GM19438 (cell line): ENCODE results near the gene PRMT5.
"Not testable (repeated sequence)": the region's sequence is repeated elsewhere in the genome, so short reads cannot be mapped to it uniquely, and the experiment has no call there.

Experiments used
- ATAC-seq: cut with Tn5 transposase; IDR thresholded peaks from one replicate; pipeline ENCODE4 v1.9.1; 2021; ENCODE audit warnings: low read depth; ENCODE audit not compliant: unreplicated experiment

Gene PRMT5

DNA sequence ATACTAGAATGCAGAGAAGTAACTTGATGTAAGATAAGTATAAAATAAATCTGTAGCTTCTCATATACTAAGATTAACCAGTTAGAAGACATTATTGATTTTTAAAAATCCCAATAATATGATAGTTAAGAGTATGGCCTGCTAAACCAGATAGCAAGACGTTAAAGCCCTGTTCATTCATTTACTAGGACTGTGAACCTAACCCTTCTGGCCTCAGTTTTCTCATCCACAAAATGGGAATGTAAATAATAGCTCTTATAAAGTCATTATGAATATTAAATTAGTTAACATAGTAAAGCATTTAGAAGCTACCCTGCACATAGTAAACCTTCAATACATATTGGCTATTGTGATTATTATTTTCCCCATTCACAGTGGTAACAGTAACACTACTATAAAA is 6.0 kb upstream of the PRMT5 start:
- ATAC-seq: no peak

- no peak for ATAC-seq
Measured at GRCh38 chr14:22932146-22932545, 3.0 kb upstream of the PRMT5 start.

GRCh38 chr14:22929961-22930364 is 787 bp upstream of the PRMT5 start:
- ATAC-seq: no peak

GRCh38 chr14:22928237-22929103 is 706 bp downstream of the PRMT5 start:
- no peak for ATAC-seq

- no peak for ATAC-seq
Measured at GRCh38 chr14:22926316-22926715, 2.9 kb downstream of the PRMT5 start.

DNA sequence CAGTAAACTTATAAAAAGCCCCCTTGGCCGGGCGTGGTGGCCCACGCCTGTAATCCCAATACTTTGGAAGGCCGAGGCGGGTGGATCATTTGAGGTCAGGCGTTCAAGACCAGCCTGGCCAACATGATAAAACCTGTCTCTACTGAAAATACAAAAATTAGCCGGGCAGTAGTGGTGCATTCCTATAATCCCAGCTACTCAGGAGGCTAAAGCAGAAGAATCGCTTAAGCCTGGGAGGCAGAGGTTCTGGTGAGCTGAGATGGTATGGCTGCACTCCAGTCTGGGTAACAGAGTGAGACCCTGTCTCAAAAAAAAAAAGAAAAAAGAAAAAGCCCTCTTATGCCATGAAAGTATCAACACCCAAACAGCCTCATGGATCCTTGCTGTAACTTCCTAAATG is 3.7 kb downstream of the PRMT5 start:
- no peak for ATAC-seq

DNA sequence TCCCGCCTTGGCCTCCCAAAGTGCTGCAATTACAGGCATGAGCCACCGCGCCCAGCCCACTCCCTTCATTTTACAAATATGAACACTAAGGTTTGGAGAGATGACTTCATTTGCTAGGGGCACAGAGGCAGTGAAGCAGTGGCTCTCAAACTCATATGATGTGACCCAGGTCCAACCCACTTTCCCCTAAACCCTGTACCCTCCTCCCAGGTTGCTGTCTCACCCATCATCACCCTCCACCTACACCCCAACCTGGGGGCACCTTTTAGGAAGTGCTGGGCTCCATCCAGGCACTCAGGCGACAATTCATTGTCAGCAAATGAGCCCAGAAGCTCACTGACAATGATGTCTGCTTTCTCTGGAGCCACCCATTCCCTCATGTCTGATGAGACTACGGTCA is 5.4 kb downstream of the PRMT5 start:
- no peak for ATAC-seq

- no peak for ATAC-seq
Measured at GRCh38 chr14:22922294-22922693, 6.9 kb downstream of the PRMT5 start.

- ATAC-seq: no peak
Measured at GRCh38 chr14:22920697-22921096, 8.5 kb downstream of the PRMT5 start.

DNA sequence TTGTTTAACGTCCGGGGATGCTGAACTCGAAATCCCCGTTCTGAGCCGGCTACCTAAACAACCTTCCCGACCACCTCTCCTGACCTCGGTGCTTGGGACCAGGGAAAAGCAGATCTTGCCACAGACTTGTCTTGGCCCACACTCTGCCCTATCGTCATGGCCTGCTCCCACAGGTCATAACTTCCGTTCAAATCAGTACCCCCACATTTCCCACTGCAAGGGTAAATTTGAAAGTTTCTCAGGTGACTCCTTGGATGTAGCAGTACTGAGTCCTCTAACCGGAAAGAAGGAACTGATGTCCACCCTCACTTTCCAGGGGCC is 9.6 kb downstream of the PRMT5 start:
- peak; percentile 24 for ATAC-seq

GRCh38 chr14:22918804-22919600 is 10.2 kb downstream of the PRMT5 start, which contains the start of gene RBM23:
Gene RBM23 (minus strand): TSS chr14:22919149.
- peak; percentile 93 for ATAC-seq

DNA sequence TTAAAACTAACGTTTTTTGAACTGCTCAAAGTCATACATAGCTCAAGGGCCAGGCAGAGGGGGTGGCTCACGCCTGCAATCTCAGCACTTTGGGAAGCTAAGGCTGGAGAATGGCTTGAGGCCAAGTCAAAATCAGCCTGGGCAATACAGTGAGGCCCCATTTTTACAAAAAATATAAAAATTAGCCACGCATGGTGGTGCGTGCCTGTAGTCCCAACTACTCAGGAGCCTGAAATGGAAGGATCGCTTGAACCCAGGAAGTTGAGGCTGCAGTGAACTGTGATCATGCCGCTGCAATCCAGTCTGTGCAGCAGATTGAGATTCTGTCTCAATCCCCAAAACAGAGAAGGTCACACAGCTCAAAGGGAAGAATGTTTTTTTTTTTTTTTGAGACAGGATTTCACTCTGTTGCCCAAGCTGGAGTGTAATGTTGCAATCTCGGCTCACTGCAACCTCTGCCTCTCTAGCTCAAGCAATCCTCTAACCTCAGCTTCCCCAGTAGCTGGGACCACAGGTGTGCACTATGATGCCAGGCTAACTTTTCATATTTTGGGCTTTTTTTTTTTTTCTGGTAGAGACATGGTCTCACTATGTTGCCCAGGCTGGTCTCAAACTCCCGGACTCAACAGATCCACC is 13.2 kb downstream of the PRMT5 start:
- ATAC-seq: no peak

DNA sequence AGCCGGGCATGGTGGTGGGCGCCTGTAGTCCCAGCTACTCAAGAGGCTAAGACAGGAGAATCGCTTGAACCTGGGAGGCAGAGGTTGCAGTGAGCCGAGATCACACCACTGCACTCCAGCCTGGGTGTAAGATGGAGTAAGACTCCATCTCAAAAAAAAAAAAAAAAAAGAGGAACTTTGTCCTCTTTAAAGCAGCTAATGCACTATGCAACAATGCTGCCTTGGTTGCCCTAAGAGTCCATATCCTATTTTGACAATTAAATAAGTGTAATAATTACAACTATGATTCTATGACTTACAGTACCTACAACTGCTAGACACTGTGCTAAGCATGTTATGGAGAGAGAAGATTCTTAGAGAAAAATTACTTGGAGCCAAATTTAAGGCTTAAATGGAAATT is 14.3 kb downstream of the PRMT5 start:
- ATAC-seq: not testable (repeated sequence)

- no peak for ATAC-seq
Measured at GRCh38 chr14:22910916-22911315, 18.3 kb downstream of the PRMT5 start.

GRCh38 chr14:22908601-22909000 is 20.6 kb downstream of the PRMT5 start:
- ATAC-seq: no peak

DNA sequence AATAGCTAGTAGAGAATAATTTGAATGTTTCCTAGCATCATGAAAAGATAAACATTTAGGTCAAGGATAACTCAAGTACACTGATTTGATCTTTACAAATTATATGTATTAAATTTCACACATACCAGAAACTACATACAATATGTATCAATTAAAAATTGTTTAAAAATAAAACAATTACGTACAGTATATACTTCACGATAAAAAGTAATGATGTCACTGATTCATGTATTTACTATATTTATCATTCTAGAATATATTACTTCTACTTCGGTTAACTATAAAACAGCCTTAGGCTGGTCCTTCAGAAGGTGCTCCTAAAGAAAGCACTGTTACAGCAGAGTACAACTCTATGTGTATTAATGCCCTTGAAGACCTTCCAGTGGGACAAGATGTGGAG is 21.7 kb downstream of the PRMT5 start:
- no peak for ATAC-seq

DNA sequence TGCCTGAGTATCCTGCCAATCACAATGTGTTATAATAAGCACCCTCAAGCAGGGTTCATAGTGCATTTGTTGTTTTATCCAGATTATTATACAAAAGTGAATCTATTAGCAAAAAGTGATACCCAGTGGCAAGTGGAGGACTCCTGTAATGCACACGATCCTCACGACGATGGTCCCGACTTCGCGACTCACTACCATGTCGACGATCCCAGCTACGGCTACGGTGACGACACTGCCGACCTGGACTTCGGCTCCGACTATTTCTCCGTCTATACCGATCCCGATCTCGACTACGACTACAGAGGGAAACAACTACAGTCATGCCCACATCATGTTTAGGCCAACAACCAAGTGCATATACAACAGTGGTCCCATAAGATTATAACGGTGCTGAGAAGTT is 23.1 kb downstream of the PRMT5 start:
- no peak for ATAC-seq

GRCh38 chr14:22905627-22906026 is 23.5 kb downstream of the PRMT5 start:
- no peak for ATAC-seq

GRCh38 chr14:22903742-22904087 is 25.5 kb downstream of the PRMT5 start:
- no peak for ATAC-seq

GRCh38 chr14:22901799-22902198 is 27.4 kb downstream of the PRMT5 start:
- ATAC-seq: no peak

GRCh38 chr14:22900081-22900799 is 28.9 kb downstream of the PRMT5 start:
- ATAC-seq: no peak
